SK-N-MC (cell line): Measurements from ENCODE around the gene LINC00237.

Source experiments
- DNase-seq: peaks from one replicate; pipeline ENCODE4 v3.0.0-alpha.2; 2011; ENCODE audit warnings: low read depth, low spot score
- H3K27ac ChIP-seq: fragments of 200-600 bp; sonication (generic); 2 replicates; pipeline ENCODE4 v1.5.1; 2016; ENCODE audit warnings: mixed run types
- H3K36me3 ChIP-seq: fragments of 200-600 bp; sonication (generic); 2 replicates; pipeline ENCODE4 v1.6.1; 2017; ENCODE audit warnings: antibody characterized with exemption, low read length, mixed read lengths; ENCODE audit not compliant: insufficient read depth
- H3K4me3 ChIP-seq: fragments of 200-600 bp; sonication (generic); 2 replicates; pipeline ENCODE4 v1.5.1; 2016
- H3K9ac ChIP-seq: fragments of 200-600 bp; sonication (generic); 2 replicates; pipeline ENCODE4 v1.8.0; 2017; ENCODE audit warnings: mixed run types, mixed read lengths; ENCODE audit not compliant: insufficient read length
- H3K9me3 ChIP-seq: fragments of 200-600 bp; sonication (generic); 2 replicates; pipeline ENCODE4 v1.6.1; 2017; ENCODE audit warnings: low read depth, mild to moderate bottlenecking, antibody characterized with exemption, low read length, moderate library complexity, mixed read lengths
- EZH2 ChIP-seq: fragments of 200-600 bp; sonication (generic); IDR thresholded peaks from one replicate; pipeline ENCODE4 v1.6.1; 2017; ENCODE audit warnings: antibody characterized with exemption
- FOXP2 ChIP-seq: optimal IDR thresholded peaks from 2 replicates; pipeline ENCODE3; 2011; ENCODE audit warnings: mild to moderate bottlenecking, moderate library complexity; ENCODE audit not compliant: insufficient read depth; ENCODE audit errors: extremely low read length, control extremely low read depth
- POLR2AphosphoS5 ChIP-seq: IDR thresholded peaks from 2 replicates; pipeline ENCODE4 v1.6.1; 2012; ENCODE audit warnings: mild to moderate bottlenecking, low read depth, low read length, borderline replicate concordance

The LINC00237 gene

GRCh38 chr20:21141825-21142224 is 35.7 kb upstream of the LINC00237 start:
- Histone ChIP-seq H3K36me3 (no peaks in the 10 kb centered on the region), H3K27ac (no peak overlapping the region), H3K9ac (no peak overlapping the region), H3K9me3 (no peaks in the 10 kb centered on the region), H3K4me3 (no peak overlapping the region)
- DNase-seq = no peak
- TF ChIP-seq POLR2AphosphoS5 = no peak
- no peak for TF ChIP-seq EZH2
- no peak for TF ChIP-seq FOXP2

- no peak overlapping the region for H3K9ac ChIP-seq
Observed at GRCh38 chr20:21139881-21140566, 33.9 kb upstream of the LINC00237 start.

GRCh38 chr20:21137078-21137477 is 30.9 kb upstream of the LINC00237 start:
- Histone ChIP-seq H3K4me3 (no peak overlapping the region), H3K27ac (no peak overlapping the region), H3K9me3 (no peaks in the 10 kb centered on the region), H3K9ac (no peak overlapping the region), H3K36me3 (no peaks in the 10 kb centered on the region)
- TF ChIP-seq EZH2 (no peak), POLR2AphosphoS5 (no peak), FOXP2 (no peak)
- DNase-seq = no peak

More at GRCh38 chr20:21139881-21140566, 33.9 kb upstream of the LINC00237 start:
- H3K4me3 ChIP-seq = no peak overlapping the region
- DNase-seq = no peak
- TF ChIP-seq EZH2 = no peak
- no peak for TF ChIP-seq POLR2AphosphoS5
- no peak for TF ChIP-seq FOXP2
- H3K9me3 ChIP-seq = no peaks in the 10 kb centered on the region
- no peaks in the 10 kb centered on the region for H3K36me3 ChIP-seq
- H3K27ac ChIP-seq = no peak overlapping the region

- no peak overlapping the region for H3K9ac ChIP-seq
- H3K4me3 ChIP-seq = no peak overlapping the region
- TF ChIP-seq POLR2AphosphoS5 = no peak
- no peak for TF ChIP-seq EZH2
- TF ChIP-seq FOXP2 = no peak
- H3K9me3 ChIP-seq = no peaks in the 10 kb centered on the region
- H3K36me3 ChIP-seq = no peaks in the 10 kb centered on the region
- no peak for DNase-seq
- H3K27ac ChIP-seq = no peak overlapping the region
Observed at GRCh38 chr20:21136015-21136732, 30.0 kb upstream of the LINC00237 start.

- Histone ChIP-seq H3K9me3 (no peaks in the 10 kb centered on the region), H3K27ac (no peak overlapping the region), H3K4me3 (no peak overlapping the region), H3K9ac (no peak overlapping the region), H3K36me3 (no peaks in the 10 kb centered on the region)
- DNase-seq = no peak
- no peak for TF ChIP-seq POLR2AphosphoS5
- no peak for TF ChIP-seq FOXP2
- no peak for TF ChIP-seq EZH2
Observed at GRCh38 chr20:21134883-21135493, 28.8 kb upstream of the LINC00237 start.

GRCh38 chr20:21133917-21134622 is 27.9 kb upstream of the LINC00237 start:
- H3K9ac ChIP-seq = no peak overlapping the region
- no peaks in the 10 kb centered on the region for H3K9me3 ChIP-seq
- H3K27ac ChIP-seq = no peak overlapping the region
- no peak overlapping the region for H3K4me3 ChIP-seq
- no peak for DNase-seq
- TF ChIP-seq EZH2 (no peak), FOXP2 (no peak), POLR2AphosphoS5 (no peak)
- H3K36me3 ChIP-seq = no peaks in the 10 kb centered on the region

GRCh38 chr20:21133404-21133803 is 27.2 kb upstream of the LINC00237 start:
- no peak overlapping the region for H3K27ac ChIP-seq
- DNase-seq = no peak
- H3K9me3 ChIP-seq = no peaks in the 10 kb centered on the region
- H3K9ac ChIP-seq = no peak overlapping the region
- no peak overlapping the region for H3K4me3 ChIP-seq
- no peaks in the 10 kb centered on the region for H3K36me3 ChIP-seq
- no peak for TF ChIP-seq POLR2AphosphoS5

- DNase-seq = no peak
Observed at GRCh38 chr20:21129861-21130260, 23.7 kb upstream of the LINC00237 start.

More at GRCh38 chr20:21129861-21130260, 23.7 kb upstream of the LINC00237 start:
- Histone ChIP-seq H3K27ac (no peak overlapping the region), H3K9ac (no peak overlapping the region), H3K9me3 (no peaks in the 10 kb centered on the region), H3K4me3 (no peak overlapping the region), H3K36me3 (no peaks in the 10 kb centered on the region)
- TF ChIP-seq EZH2 (no peak), FOXP2 (no peak), POLR2AphosphoS5 (no peak)
